Subcutaneous adipose tissue (tissue), 4 donors: ENCODE results near the gene ADORA2A. TPM values are rescaled to one million over a fixed set of nuclear protein-coding genes. Genes with fewer than 3 reads are reported as not detected.

ENCODE experiments used
- total RNA-seq, 4 donors: library from RNA; depleted of rRNA; stranded (reverse); fragments of >200 nt; gene quantifications; one replicate each; pipeline ENCODE4 v1.1.0, GENCODE V29; 2016
- TF ChIP-seq, protein P1 (sequence below): fragments of 450-650 bp; IDR thresholded peaks from one replicate; pipeline ENCODE4 v1.5.1; 2016; ENCODE audit warnings: low read depth, mild to moderate bottlenecking, control low read depth, antibody characterized with exemption, moderate library complexity

Gene ADORA2A
- total RNA-seq, 4 donors from 2014 or later = 0.88 to 4.7 (median 2.2) TPM

DNA sequence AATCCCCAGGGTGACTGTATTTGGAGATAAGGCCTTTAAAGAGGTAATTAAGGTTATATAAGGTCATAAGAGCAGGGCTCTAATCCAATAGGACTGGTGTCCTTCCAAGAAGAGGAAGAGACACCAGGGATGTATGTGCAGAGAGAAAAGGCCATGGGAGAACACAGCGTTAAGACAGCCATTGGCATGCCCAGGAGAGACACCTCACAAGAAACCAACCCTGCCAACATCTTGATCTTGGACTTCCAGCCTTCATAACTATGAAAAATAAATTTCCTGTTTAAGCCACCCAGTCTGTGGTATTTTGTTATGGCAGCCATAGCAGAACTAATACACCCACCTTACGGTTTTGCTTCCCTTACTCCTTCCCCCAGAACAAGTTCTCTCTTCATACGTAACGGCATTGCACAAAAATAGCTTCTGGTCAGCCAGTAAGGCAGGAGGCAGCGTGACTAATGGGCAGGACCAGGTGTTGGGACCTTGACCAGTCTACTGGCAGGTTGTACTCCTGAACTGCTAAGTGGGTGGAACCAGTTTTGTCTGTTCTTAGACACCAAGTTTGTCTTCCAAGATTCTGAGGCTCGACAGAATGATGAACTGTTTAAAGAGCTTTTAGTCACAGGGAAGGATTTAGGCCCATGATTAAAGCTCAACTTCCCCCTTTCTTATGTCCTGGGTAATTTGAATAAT lies 35.8 kb downstream of the ADORA2A start:
- TF ChIP-seq, protein P1, sequence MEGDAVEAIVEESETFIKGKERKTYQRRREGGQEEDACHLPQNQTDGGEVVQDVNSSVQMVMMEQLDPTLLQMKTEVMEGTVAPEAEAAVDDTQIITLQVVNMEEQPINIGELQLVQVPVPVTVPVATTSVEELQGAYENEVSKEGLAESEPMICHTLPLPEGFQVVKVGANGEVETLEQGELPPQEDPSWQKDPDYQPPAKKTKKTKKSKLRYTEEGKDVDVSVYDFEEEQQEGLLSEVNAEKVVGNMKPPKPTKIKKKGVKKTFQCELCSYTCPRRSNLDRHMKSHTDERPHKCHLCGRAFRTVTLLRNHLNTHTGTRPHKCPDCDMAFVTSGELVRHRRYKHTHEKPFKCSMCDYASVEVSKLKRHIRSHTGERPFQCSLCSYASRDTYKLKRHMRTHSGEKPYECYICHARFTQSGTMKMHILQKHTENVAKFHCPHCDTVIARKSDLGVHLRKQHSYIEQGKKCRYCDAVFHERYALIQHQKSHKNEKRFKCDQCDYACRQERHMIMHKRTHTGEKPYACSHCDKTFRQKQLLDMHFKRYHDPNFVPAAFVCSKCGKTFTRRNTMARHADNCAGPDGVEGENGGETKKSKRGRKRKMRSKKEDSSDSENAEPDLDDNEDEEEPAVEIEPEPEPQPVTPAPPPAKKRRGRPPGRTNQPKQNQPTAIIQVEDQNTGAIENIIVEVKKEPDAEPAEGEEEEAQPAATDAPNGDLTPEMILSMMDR = no peak

- TF ChIP-seq, protein P1 = no peak
Observed at GRCh38 chr22:24465566-24465965, 38.2 kb downstream of the ADORA2A start.

DNA sequence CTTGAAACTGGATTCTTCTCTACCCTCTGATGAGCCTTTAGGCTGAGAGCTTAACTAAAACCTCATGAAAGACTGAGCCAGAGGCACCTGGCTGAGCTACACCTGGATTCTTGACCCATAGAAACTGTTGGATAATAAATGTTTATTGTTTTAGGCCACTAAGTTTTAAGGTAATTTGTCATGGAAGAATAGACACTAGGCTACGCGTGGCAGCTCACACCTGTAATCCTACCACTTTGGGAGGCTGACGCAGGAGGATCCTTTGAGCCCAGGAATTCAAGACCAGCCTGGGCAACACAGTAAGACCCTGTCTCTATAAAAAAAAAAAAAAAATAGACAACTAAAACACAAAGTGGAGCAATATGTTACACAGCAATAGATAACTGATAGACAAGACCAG lies 38.6 kb downstream of the ADORA2A start:
- TF ChIP-seq, protein P1 = no peak

DNA sequence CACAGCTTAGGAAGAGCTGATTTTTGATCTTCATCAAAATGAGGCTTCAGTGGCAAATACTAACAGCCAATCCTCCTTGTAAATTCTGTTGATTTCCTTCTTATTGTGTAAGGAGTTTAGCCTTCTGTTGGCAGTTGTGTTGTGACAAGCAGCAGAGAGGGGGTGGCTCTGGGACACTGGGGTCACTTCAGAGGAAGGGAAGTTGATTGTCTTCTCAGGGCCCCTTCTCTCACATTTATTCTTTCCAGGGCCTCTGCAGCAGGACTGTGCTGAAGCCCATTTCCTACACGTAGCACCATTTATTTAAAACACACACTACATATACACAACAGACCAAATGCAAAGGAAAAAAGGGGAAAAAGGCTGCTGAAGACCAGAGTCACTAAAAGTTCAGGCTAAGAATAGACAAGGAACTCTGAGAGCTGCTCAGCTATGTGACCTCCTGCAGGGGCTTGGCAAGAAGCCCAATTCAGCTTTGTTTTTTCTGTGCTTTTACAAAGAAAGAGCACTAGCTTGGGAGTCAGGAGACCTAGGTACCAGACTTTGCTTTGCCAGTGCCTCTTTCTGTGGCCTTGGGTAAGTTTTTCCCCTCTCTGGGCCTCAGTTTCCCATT lies 39.4 kb downstream of the ADORA2A start:
- TF ChIP-seq, protein P1 = no peak

- TF ChIP-seq, protein P1 = no peak
Observed at GRCh38 chr22:24467340-24467739, 39.9 kb downstream of the ADORA2A start.

DNA sequence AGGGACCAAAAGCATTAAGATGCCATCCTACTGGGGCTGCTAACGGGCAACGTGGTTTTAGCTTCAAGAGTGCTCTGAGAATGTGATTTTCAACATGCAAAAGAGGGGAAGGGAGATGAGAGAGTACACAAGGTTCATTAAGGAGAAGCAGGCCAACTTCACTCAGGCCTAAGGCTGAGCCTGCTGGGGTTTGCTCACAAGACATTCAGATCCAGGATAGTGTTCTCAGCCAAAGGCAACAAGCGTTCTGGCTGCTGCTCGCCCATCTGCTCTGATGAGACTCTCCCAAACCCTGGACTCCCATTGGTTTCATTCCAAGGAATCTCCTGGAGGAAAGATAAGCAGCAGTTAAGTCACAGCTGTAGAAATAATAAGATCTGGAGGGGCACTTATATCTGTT lies 44.2 kb downstream of the ADORA2A start:
- TF ChIP-seq, protein P1 = no peak

DNA sequence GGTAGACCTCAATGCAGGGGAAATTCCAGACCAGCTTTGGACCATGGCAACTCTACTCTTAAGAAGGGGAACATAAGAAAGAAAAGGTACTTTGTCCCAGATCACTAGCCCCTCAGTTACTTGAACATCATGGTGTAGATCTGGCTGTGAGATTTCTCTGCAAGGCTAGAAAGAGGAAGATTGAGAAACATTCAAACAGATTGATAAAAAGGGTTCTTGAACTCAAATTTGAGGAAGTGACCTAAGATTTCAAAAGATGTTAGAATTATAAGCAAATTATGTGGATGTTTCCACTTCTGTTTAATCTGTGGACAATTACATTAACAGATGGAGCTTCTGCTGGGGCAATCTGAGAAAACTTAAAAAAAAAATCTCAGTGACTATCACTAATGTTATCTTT lies 45.9 kb downstream of the ADORA2A start:
- TF ChIP-seq, protein P1 = no peak
